OCI-LY1 (cell line): ENCODE results near the gene OLIG2.

Experiments
- H2AFZ ChIP-seq: fragments of 200-600 bp; sonication (generic), shearing (Covaris generic); 2 replicates; pipeline ENCODE4 v1.6.0; 2014; ENCODE audit warnings: antibody characterized with exemption, mild to moderate bottlenecking, low read length
- H3F3A ChIP-seq: fragments of 200-600 bp; sonication (generic), shearing (Covaris generic); 2 replicates; pipeline ENCODE4 v1.6.0; 2014; ENCODE audit warnings: mild to moderate bottlenecking, antibody characterized with exemption, low read length, moderate library complexity; ENCODE audit not compliant: insufficient read depth
- H3K27ac ChIP-seq: fragments of 200-600 bp; sonication (generic); 2 replicates; pipeline ENCODE4 v1.5.1; 2014; ENCODE audit warnings: low read length, mixed run types, mild to moderate bottlenecking, low read depth; ENCODE audit not compliant: poor library complexity, severe bottlenecking
- H3K27me3 ChIP-seq: fragments of 200-600 bp; sonication (generic); 2 replicates; pipeline ENCODE4 v1.6.0; 2014; ENCODE audit warnings: antibody characterized with exemption, mild to moderate bottlenecking, low read length, moderate library complexity; ENCODE audit not compliant: insufficient read depth
- H3K36me3 ChIP-seq: fragments of 200-600 bp; sonication (generic); 2 replicates; pipeline ENCODE4 v1.6.1; 2014; ENCODE audit warnings: mild to moderate bottlenecking, antibody characterized with exemption, low read length, moderate library complexity, mixed read lengths; ENCODE audit not compliant: insufficient read depth
- H3K4me1 ChIP-seq: fragments of 200-600 bp; sonication (generic); 2 replicates; pipeline ENCODE4 v1.5.1; 2014; ENCODE audit warnings: mild to moderate bottlenecking, low read length, moderate library complexity; ENCODE audit not compliant: insufficient read depth, severe bottlenecking
- H3K4me2 ChIP-seq: fragments of 200-600 bp; sonication (generic), shearing (Covaris generic); 2 replicates; pipeline ENCODE4 v1.6.1; 2014; ENCODE audit warnings: low read length
- H3K4me3 ChIP-seq: fragments of 200-600 bp; sonication (generic); 2 replicates; pipeline ENCODE4 v1.5.1; 2014; ENCODE audit warnings: low read length, low read depth, mild to moderate bottlenecking, mixed read lengths; ENCODE audit not compliant: poor library complexity, severe bottlenecking
- H3K79me2 ChIP-seq: fragments of 200-600 bp; shearing (Covaris generic); 2 replicates; pipeline ENCODE4 v1.6.1; 2016; ENCODE audit warnings: mixed run types, low read length, mixed read lengths; ENCODE audit not compliant: insufficient read depth
- H3K9ac ChIP-seq: fragments of 200-600 bp; sonication (generic), shearing (Covaris generic); 2 replicates; pipeline ENCODE4 v1.6.1; 2014; ENCODE audit warnings: mild to moderate bottlenecking, low read length, mixed read lengths
- H3K9me2 ChIP-seq: fragments of 200-600 bp; sonication (generic), shearing (Covaris generic); 2 replicates; pipeline ENCODE4 v1.6.1; 2014; ENCODE audit warnings: low read depth, mild to moderate bottlenecking, low read length, mixed read lengths
- H3K9me3 ChIP-seq: fragments of 200-600 bp; shearing (Covaris generic); 2 replicates; pipeline ENCODE4 v1.6.1; 2014; ENCODE audit warnings: low read length, mixed read lengths
- H4K20me1 ChIP-seq: fragments of 200-600 bp; sonication (generic), shearing (Covaris generic); 2 replicates; pipeline ENCODE4 v1.6.0; 2016; ENCODE audit warnings: mild to moderate bottlenecking, low read length; ENCODE audit not compliant: insufficient read depth
- EZH2 ChIP-seq: fragments of 200-600 bp; sonication (generic), shearing (Covaris generic); IDR thresholded peaks from 2 replicates; pipeline ENCODE4 v1.8.0; 2017; ENCODE audit warnings: borderline replicate concordance, mixed run types, mild to moderate bottlenecking, antibody characterized with exemption, low read length, moderate library complexity, mixed read lengths
- TF ChIP-seq, protein P1 (sequence below): fragments of 200-600 bp; sonication (generic), shearing (Covaris generic); IDR thresholded peaks from 2 replicates; pipeline ENCODE4 v1.5.1; 2017; ENCODE audit warnings: mild to moderate bottlenecking, antibody characterized with exemption, low read length, moderate library complexity, mixed read lengths

The OLIG2 gene

DNA sequence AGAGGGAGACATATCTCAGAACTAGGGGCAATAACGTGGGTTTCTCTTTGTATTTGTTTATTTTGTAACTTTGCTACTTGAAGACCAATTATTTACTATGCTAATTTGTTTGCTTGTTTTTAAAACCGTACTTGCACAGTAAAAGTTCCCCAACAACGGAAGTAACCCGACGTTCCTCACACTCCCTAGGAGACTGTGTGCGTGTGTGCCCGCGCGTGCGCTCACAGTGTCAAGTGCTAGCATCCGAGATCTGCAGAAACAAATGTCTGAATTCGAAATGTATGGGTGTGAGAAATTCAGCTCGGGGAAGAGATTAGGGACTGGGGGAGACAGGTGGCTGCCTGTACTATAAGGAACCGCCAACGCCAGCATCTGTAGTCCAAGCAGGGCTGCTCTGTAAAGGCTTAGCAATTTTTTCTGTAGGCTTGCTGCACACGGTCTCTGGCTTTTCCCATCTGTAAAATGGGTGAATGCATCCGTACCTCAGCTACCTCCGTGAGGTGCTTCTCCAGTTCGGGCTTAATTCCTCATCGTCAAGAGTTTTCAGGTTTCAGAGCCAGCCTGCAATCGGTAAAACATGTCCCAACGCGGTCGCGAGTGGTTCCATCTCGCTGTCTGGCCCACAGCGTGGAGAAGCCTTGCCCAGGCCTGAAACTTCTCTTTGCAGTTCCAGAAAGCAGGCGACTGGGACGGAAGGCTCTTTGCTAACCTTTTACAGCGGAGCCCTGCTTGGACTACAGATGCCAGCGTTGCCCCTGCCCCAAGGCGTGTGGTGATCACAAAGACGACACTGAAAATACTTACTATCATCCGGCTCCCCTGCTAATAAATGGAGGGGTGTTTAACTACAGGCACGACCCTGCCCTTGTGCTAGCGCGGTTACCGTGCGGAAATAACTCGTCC is 1.3 kb upstream of the OLIG2 start:
- Histone ChIP-seq H3K4me3 (no peak overlapping the region), H3K4me1 (no peaks in the 10 kb centered on the region), H3K36me3 (no peaks in the 10 kb centered on the region), H3K27ac (no peak overlapping the region), H3K4me2 (no peak overlapping the region), H3K9ac (no peak overlapping the region), H2AFZ (no peak overlapping the region), H3K79me2 (no peaks in the 10 kb centered on the region), H3K9me2 (no peaks in the 10 kb centered on the region), H4K20me1 (no peaks in the 10 kb centered on the region), H3K9me3 (no peaks in the 10 kb centered on the region), H3K27me3 (no peaks in the 10 kb centered on the region; the same call in 1 of the 2 replicates), H3F3A (no peaks in the 10 kb centered on the region)
- TF ChIP-seq, protein P1, sequence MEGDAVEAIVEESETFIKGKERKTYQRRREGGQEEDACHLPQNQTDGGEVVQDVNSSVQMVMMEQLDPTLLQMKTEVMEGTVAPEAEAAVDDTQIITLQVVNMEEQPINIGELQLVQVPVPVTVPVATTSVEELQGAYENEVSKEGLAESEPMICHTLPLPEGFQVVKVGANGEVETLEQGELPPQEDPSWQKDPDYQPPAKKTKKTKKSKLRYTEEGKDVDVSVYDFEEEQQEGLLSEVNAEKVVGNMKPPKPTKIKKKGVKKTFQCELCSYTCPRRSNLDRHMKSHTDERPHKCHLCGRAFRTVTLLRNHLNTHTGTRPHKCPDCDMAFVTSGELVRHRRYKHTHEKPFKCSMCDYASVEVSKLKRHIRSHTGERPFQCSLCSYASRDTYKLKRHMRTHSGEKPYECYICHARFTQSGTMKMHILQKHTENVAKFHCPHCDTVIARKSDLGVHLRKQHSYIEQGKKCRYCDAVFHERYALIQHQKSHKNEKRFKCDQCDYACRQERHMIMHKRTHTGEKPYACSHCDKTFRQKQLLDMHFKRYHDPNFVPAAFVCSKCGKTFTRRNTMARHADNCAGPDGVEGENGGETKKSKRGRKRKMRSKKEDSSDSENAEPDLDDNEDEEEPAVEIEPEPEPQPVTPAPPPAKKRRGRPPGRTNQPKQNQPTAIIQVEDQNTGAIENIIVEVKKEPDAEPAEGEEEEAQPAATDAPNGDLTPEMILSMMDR, result no peak
- TF ChIP-seq EZH2, result no peak

DNA sequence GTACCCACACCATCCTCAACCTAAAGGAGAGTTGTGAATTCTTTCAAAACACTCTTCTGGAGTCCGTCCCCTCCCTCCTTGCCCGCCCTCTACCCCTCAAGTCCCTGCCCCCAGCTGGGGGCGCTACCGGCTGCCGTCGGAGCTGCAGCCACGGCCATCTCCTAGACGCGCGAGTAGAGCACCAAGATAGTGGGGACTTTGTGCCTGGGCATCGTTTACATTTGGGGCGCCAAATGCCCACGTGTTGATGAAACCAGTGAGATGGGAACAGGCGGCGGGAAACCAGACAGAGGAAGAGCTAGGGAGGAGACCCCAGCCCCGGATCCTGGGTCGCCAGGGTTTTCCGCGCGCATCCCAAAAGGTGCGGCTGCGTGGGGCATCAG is 638 bp upstream of the OLIG2 start:
- Histone ChIP-seq H3K27me3 (no peaks in the 10 kb centered on the region; the same call in 1 of the 2 replicates), H2AFZ (no peak overlapping the region)

DNA sequence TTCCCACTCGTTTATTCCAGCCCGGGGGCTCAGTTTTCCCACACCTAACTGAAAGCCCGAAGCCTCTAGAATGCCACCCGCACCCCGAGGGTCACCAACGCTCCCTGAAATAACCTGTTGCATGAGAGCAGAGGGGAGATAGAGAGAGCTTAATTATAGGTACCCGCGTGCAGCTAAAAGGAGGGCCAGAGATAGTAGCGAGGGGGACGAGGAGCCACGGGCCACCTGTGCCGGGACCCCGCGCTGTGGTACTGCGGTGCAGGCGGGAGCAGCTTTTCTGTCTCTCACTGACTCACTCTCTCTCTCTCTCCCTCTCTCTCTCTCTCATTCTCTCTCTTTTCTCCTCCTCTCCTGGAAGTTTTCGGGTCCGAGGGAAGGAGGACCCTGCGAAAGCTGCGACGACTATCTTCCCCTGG is 716 bp downstream of the OLIG2 start:
- no peaks in the 10 kb centered on the region; the same call in 1 of the 2 replicates for H3K27me3 ChIP-seq
- no peaks in the 10 kb centered on the region for H3K79me2 ChIP-seq
- H3K4me1 ChIP-seq, result no peaks in the 10 kb centered on the region
- H3K4me3 ChIP-seq, result no peak overlapping the region
- no peaks in the 10 kb centered on the region for H3K36me3 ChIP-seq
- H3K9me3 ChIP-seq, result no peaks in the 10 kb centered on the region
- no peak overlapping the region for H2AFZ ChIP-seq
- TF ChIP-seq, protein P1, result no peak
- TF ChIP-seq EZH2, result no peak
- H3K9ac ChIP-seq, result no peak overlapping the region
- H3K4me2 ChIP-seq, result no peak overlapping the region
- H3F3A ChIP-seq, result no peaks in the 10 kb centered on the region
- H3K27ac ChIP-seq, result no peak overlapping the region
- no peaks in the 10 kb centered on the region for H3K9me2 ChIP-seq
- no peaks in the 10 kb centered on the region for H4K20me1 ChIP-seq

More for the DNA sequence above, 638 bp upstream of the OLIG2 start:
- H3K9me3 ChIP-seq, result no peaks in the 10 kb centered on the region
- no peaks in the 10 kb centered on the region for H3K79me2 ChIP-seq
- no peak overlapping the region for H3K9ac ChIP-seq
- no peak overlapping the region for H3K4me2 ChIP-seq
- H3K27ac ChIP-seq, result no peak overlapping the region
- no peaks in the 10 kb centered on the region for H3K9me2 ChIP-seq
- no peak overlapping the region for H3K4me3 ChIP-seq
- no peaks in the 10 kb centered on the region for H3K36me3 ChIP-seq
- no peaks in the 10 kb centered on the region for H3F3A ChIP-seq
- TF ChIP-seq, protein P1, result no peak
- no peak for TF ChIP-seq EZH2
- no peaks in the 10 kb centered on the region for H3K4me1 ChIP-seq
- no peaks in the 10 kb centered on the region for H4K20me1 ChIP-seq
